Activated naive CD4-positive, alpha-beta T cell treated with Interleukin-2 at 50 U/mL for 16 hours (primary cell): ENCODE measurements around the gene GRID1.

ENCODE experiments used
- DNase-seq: peaks from one replicate; pipeline ENCODE4 v3.0.0-alpha.2; 2020

GRID1 gene

DNA sequence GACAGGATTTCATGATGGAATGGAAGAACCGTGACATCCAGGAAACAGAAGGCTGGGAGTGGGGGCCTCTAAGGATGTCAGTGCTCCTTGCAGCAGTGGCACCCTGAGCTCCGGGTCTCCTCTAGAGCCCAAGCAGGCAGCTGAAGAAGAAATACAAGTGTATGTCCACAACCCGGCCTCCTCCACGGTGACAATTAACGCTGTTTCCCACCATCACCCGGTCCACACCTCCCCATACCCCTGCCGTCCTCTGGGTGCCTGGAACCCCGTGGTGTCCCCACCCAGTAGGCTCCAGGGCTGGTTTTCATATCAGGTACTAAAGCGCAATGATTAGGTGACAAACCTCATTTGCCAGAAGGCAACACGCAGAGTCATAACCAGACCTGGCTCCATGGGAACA lies 30.3 kb downstream of the GRID1 start:
- DNase-seq: no peak

DNA sequence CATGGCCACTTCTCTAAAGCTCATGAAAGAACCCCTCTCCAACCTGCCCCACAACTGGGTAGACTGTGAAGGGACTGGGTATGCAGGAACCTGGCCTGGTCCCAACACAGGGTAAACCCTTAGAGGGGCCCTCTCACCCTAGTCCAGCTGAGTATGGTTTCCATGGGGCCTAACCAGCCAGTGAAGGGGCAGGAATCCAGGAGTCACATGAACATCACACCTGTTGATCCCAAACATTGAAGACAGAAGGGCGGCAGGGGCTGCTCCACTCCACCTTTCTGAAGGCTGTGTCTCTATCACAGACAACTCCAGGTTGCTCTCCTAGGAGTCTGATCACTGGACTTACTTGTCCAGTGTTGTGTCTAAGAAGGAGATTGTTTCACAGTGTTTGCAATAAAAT lies 30.8 kb downstream of the GRID1 start:
- DNase-seq: no peak

DNA sequence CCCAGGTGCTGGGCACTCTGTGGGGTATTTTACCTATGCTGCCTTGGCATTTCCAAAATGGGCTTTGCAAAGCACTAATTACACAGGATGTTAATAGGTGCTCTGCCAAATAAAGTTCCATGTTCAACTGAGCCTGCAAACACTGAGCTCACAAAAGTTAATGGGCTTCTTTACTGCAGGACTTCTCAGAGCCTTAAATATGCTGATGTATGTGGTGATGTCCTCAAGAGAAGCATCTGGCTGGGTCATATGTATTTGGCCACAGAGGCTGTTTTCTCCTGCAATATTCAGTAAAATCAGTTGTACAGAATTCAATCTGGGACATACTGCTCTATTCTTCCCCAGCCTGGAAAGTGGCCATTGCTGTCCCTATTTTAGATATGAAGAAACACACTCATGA lies 31.3 kb downstream of the GRID1 start:
- no peak for DNase-seq

DNA sequence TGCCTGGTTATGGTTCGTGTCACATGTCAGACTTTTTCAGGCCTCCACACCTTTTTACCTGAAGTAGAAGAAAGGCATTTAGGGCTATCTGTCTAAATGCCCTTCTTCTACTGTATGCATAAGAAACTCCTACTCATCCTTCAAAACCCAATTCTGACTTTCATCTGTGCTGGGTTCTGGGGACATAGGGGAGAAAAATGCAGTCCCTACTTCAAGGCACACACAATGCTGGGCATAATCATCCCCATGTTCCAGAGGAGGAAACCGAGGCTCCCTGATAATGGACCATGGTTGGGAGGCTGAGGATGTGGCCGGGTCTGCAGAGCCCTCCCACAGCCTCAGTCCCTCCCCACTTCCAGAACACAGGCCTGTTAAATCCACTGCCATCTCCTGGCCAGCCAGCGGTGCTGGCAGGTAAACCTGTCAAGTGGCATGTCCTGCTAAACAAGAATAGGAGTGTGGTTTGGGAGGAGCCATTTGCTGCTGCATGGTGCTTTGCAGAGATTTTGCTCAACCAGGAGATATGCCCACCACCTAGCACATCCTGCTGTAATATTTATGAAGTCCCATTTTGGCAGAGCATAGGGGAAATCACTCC lies 32.0 kb downstream of the GRID1 start:
- DNase-seq: no peak

DNA sequence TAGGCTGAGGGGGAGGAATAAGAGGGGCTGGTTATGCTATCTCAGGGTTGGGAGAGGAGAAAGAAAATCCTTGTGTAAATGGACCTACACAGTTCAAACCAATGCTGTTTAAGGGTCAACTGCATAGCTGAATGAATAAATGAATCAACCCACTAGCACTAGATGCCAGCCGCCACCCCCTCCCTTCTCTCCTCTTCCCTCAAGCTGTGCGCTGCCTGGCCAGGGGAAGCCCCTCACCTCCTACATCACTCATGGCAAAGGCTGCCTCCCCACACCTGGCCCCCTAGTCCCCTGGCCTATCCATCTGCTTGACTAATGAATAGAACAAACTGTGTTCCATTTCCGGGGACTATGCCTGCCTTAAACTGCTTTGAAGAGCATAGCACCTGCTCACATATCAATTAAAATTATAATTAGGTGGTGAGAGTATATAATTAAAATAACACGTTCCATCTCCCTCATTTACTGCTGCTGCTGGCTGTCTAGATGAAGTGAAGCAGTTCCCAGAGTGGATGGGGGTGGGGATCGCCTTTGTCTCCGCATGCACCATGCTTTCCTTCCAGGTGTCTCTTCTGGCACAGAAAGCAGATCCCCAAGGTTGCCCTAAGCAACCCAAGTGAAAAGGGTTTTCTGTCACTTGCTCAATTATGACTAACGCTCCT lies 32.6 kb downstream of the GRID1 start:
- no peak for DNase-seq

DNA sequence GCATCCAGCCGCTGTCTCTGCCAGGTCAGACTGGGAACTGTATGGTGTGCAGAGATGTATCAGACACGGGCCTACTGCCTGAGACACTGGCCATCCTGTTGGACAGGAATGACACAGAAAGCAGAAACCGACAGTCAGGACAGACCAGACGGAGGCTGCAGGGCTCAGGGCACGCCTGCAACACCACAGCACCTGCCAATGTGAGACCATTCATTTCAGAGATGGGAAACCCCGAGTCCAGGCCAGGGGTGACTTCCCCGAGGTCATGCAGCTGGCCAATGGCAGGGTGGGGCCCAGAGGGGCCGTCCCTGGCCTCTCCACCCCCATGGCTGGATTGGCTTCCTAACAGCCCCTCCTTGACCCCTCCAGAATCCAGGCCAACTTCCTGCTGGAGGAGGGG lies 34.7 kb downstream of the GRID1 start:
- DNase-seq: no peak

DNA sequence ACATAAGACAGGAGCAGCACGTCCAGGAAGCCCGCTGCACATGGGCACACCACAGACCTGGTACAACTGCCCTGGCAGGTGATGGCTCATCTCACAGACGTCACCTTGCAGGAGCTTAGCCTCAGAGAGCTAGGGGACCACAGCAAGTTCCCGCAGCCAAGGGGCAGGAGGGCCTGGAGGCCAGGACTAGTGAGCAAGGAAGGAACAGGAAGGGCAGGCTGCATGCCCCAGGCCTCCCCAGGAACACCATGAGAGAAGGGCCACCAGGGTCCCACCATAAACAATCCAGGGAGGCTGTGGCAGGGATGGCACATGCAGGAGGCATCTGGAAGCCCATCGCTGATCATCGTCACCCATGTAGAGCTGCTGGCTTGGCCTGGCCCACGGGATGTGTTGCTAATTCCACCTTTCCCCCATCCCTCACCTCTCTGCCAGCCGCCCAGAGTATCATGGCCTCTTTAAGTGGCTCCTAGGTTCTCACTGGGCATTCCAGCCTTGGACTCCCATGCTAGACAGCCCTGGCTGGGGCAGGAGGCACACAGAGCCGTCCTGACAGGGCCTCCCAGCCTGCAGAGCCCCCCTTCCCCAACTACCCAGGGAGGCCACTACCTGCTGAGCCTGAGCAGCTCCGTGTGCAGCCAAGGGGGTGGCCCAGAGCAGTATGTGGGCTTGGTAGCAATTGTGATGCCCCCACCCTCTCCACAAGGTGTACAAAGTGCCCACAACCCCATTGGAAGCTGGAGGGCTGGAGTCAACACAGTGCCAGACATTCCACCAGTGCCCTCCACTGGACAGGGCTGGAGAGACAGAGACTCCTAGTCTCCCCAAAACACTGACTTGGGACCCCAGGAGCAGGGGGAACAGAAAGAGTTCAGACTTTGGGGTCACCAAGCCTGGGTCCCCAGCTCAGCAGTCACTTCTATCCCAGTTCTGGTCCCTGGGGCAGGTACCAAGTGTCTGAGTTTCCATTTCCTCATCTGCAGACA lies 35.5 kb downstream of the GRID1 start:
- DNase-seq: no peak

DNA sequence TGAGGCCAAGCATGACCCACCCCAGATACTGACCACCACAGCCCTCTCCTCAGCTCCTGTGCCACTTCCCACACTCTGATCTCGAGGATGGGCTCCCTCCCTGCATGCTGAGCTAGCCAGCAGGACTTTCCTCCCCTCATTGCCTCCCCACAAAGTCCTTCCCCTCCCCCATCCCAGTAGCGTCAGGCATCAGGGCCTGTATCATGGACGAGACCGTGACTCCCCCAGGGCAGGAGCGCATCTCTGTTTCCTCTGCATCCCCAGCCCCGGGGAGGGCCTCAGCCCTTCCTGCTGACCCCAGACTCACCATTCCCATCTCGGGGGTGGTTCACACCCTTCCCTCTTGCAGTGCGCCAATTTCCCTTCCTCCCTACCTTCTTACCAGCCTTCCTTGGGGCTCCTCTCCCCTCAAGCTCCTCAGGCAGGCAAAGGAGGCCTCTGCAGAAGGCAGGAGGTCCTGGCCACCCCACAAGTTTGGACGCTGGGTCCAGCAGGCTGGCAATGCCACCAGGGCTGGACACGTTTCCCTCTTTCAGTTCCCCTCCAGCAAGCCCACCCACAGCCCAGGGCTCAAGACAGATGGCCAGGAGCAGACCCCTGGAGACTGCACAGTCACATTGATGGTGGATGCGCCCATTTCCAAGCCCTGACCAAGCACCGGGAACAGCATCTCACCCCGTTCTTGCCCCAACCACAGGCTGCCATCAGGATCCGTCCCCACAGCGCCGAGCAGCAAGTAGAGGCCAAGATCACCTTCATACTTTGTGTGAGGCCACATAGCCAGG lies 36.5 kb downstream of the GRID1 start:
- no peak for DNase-seq

DNA sequence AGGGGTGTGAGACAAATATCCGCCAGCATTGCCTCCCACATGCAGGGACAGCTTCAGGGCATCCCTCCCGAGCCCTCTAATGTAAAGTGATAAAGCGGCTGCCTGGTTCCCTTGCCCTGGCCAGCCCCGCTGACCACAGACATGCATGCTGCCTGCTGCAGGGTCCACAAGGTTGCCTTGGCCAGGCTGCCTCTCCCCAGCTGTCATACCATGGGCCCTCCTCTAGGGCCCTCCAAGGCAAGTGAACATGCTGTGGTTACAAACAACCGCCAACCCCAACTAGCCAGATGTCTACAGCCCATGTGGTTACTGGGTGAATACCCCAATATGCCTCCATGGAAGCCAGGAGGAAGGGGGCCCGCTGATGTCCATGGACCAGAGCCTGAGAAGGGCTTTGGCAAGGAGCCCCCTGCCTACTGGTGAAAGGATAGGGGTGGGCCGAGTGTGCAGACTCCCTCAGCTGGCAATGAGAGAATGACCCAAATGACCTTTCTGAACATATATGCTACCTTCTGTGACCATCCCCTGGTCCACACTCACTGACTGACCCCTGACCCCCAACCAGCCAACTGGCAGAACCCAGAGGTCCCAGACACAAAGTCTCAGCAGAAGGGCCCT lies 37.4 kb downstream of the GRID1 start:
- no peak for DNase-seq

DNA sequence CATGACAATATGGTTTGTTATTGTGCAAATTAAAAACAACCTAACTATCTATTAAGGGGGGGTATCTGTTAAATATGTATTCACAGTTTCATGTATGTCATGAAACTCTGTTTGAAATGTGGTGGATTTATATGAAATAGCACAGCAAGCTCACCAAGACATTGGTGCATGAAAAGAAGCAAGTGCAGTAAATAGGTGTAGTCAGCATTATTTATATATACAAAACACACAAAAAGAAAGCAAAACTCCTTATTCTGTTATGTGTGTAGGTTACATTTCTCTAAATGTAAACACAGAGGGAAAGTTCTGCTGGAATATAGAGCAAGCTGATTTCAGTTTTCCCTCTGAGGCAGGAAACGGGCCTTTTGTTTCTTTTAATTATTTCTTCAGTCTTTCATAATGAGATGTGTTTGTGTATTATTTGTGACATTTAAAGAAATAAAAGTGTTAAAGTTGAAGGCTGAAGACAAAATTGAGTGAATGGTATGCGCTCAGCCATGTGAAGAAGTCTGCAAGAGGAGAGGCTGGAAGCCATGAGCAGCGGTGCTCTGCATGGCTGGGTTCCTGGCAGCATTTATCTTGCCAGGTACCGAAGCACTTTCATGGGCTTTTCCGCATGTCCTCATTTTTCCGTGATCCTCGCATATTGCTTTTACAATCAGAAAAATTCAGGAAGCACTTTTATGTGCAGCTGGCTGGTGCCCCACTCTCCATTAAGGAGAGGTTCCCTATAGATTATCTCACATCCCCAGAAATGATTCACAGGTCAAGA lies 38.5 kb downstream of the GRID1 start:
- no peak for DNase-seq

DNA sequence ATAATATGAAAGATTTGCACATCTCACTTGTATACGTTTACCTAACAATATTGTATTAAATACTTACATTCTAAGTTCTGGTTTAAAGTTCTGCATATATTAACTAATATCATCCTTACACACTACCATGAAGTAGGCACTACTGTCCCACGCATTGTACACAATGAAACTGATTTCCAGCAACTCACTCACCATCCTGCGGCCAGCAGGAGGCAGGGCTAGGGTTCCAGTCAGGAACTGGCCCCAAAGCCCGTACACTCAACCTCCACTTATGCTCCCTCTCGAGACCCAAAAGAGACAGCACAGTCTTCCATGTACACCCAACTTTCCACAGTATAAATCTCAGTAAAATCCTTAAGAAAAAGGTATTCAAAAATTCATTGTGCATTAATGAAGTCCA lies 41.4 kb downstream of the GRID1 start:
- DNase-seq: no peak

DNA sequence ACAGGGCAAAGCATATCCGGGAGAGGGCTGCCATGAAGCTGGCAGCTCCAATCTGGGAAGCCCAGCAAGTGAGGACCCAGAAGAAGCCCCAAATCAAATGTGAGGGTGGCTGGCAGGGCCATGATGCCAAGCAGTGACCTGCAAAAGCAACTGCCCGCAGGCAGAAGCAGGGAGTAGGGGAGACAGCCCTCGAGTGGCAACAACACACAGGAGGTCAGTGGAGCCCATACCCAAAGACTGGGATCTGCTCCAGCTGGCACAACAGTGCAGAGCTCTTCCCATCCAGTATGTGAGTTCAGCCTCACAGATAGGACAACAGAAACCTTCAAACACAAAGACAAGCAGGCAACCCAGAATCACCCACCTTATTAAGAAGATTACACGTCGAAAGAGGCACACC lies 45.0 kb downstream of the GRID1 start:
- DNase-seq: no peak

DNA sequence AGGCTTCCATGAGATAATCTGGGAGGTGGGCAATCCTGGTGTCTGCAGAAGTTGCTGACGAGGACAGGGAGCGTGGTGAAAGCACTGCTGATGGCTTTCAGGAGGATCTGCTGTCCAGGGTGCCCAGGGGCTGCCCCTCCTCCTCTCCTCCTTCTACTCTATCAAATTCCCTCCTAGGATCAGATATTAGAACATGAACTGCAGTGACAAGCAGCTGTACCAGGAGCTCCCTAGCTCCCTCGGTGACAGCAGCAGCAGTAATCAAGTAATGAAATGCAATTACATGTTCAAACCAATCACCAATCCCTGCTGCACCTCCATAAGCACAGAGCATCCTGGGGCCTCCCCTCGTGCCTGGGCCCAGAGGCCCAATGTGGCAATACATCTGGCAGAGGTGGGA lies 46.9 kb downstream of the GRID1 start:
- no peak for DNase-seq

DNA sequence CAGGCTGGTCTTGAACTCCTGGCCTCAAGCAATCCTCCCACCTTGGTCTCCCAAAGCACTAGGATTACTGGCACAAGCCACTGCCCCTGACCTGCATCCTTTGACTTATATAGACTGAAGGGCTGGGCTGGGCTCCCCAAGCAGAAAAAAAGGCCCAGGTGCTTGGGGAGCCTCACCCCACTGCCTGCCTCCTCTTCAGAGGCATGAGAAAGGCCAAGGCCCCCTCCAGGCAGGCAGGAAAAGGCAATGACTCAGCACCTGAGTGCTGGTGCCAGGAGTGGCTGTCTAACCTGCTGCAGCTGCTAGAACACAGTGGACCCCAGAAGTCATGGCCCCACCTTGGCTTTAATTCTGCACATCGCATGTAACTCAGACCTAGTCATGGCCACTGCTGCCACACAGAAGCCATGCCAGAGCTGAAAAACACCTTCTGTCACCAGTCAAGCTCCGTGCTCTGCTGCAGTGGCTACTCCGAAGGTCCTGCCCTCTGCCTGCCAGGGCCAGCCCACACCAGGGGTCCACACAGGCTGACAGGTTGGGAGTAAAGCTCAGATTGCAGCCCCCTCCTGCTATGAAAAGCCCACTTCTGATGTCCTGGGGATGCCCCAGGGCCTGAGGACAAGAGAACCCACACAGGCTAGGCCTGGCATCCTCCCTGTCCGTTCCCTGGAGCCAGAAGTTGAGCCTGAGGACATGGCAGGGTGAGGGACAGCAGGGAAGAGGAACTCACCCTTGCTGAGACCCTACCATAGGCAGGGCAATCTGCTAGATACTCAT lies 48.5 kb downstream of the GRID1 start:
- DNase-seq: no peak

DNA sequence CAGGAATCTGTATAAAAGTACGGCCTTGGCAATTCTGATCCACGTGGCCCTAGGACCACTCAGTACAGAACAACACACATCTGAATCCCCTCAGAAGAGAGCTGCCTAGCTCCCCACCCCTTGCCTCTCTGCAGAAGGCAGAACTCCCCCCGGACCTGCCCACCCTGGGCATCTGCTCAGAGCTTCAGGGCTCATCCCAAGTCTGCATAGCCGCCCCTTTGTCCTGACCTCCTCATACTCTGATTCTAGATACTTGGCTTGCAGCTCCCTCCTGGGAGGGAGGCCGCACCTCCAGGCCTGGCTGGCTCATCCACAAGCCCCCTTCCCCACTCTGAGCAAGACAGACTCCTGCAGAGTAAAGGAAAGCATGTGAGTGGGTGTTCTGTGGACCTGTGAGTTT lies 49.6 kb downstream of the GRID1 start:
- DNase-seq: no peak

DNA sequence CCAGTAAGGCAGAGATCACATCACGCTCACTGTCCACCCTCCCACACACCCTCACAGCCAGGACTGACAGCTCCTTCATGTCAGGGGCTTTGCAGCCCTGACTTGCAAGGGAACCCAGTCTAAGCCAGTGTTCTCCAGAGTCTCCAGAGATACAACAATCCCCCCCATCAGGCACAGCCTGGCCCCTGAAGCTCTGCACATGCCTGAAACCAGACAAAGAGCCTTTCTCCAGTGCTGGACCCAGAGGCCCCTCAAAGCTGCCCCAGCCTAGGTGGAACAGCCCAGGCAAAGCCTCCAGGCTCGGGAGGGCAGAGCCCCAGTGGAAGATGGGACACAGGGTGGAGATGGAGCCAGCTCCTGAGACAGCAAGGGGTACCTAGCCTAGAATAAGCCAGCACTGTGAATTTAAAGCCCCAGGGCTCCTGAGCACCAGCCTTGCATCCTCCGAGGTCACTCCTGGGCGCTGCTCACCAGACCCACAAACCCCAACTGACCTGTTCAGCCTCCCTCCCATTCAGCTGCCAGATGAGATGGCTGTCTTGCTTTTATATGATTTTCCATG lies 50.2 kb downstream of the GRID1 start:
- DNase-seq: no peak

DNA sequence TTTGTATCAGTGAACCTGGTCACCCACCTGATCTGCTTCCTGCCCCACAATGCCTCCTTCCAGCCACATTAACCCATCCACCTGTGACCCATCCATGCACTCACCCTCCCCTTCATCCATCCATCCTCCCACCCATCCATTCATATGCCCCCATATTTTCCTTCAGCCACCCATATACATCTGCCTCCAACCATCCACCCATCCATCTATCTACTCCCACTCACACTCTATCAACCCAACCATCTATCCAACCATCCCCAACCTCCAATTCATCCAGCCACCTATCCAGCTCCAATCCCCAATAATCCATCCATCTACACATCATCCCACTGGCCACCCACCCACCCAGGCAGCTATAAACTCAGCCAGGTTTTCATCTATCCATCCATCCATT lies 51.0 kb downstream of the GRID1 start:
- no peak for DNase-seq

DNA sequence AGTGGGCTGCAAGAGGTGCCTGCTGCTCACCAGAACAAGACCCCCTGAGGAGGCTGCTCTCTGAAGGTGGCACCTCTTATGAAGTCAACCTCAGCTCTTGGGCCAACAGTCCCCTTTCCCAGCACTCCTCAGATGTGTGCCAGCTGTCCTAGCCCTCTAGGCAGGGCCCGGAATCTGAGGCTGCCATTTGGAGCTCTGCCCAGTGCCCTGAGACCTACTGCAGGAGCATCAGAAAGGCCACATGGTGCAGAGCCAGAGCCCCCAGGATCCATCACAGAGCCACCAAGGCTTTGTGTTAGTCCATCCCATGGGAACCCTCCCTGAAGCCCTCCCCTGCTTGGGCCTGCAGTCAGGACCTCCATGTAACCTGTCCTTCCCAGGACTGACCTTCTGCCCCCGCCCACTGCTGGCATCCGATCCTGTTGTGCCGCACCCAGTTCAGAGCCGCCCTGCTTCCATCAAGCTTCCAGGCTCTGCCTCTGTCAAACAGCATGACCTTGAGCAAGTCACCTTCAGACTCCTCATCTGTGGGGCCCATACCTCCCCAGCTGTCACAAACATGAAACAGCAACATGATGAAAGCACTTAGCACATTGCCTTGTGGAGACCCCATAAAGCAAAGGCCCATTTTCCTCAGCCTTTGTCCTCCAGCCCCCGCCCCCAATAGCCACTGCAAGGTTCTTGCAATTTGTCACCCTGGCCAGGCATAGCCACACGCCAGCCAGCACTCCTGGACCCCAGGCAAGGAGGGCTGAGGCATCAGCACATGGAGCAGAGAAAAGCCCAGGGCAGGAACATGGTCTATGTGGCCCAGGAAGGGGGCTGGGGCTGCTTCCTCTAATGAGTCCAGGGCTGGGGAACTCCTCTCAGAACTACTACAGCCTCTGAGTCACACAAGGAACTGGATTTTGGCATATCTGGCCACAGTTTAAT lies 51.7 kb downstream of the GRID1 start:
- DNase-seq: no peak

DNA sequence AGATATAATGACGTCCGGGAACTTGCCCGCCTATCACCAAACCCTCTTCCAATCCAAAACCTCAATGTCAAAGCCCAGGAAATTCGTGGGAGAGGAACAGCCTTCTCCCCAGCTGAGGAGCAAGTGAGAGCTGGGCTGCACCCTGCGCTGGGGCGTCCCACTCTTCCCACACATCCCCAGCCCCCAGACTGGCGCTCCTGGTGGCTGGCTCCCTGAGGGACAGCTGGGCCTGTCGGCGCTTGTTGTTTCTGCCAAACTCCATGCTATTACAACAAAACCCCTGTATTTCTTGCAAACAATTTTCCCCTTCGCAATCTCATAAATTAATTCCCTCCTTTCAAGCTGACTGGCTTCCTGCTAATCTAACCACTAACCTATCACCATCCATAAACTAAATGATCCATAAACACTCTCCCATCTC lies 53.0 kb downstream of the GRID1 start:
- no peak for DNase-seq
